GDM1 (cell line): Measurements from ENCODE around the gene SPNS1.

Experiments
- DNase-seq: peaks from one replicate; lab custom pipeline; 2025; lab: John Stamatoyannopoulos, UW

SPNS1 gene

DNA sequence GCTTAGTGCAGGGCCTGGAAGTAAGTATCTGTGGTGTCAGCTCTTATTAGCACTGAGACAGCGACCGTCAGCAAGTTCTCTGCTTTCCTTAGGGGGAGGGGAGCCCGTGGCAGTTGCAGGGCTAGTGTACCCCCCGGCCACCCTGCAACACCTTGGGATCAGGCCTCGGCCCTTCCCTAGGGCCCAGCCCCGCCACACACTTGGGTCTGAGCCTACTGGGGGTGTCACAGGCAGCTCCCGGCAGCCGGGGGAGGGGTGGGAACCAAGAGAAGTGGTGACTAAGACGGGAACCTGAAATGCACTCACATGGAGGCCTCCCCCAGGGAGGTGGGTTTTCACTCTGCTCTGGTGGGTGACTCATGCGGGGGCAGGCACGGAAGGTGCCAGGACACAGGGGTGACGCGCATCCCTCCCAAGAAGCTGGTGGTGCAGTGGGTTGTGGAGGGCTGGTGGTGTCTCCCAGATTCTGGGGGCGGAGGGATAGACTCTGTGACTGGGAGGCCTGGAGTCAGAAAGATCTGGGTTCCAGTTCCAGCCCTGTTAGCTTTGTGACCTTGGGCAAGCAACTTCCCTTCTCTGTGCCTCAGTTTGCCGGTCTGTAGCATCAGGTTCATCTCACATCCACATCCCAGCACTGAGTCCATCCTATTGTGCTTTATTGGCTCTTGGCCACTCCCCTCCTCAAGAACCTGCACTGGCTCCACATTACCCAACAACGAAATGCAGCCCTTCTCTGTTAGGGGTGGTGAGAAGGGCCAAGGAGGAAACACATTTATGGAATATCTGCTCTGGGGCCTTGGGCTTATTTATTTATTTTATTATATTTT is 54.8 kb downstream of the SPNS1 start:
- DNase-seq: peak; percentile 54

DNA sequence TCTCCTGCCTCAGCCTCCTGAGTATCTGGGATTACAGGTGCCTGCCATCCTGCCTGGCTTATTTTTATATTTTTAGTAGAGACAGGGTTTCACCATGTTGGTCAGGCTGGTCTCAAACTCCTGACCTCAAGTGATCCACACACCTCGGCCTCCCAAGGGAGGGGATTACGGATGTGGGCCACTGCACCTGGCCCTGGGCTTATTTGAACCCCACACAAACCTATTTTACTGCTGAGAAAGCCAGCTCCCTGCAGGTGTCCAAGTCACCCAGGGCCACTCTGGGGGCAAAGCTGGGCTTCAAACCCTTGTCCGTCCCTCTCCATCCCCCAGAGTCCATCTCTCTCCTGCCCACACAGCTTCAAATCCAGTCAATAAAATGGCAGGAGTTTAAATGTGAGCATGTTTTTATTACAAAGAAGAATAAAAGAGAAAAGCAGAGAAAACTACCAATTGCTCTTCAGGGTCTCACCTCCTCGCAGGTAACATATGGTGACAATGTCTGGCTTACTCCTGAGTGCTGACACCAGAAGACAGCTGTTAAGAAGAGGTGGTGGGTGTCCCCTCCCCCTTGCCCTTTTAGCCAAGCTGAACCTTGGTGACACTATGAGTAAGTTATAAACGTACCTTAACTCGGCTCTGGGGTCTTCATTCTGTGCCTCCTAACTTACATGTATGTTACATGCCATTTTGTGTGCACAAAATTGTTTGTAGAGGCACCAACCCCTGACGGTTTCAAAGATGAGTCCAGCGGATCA is 55.7 kb downstream of the SPNS1 start:
- no peak for DNase-seq
